ENCODE data around the gene FREM1.

FREM1 gene

DNA sequence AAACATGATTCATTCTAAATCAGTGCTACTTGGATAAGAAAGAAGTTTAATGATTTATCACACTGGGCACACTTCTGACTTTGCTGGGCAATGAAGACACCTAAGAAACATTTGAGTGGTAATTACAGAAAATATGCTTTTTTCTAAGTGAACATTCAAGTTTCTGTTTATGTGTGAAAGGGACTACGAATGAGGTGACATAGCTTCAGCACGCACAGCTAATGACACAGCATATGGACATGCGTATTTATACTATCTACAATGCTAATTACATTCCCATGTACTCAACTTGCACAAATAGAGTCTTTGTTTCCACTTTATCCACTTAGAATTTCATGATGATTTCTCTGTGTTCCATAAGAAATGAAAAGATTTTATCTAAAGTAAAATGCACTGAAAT lies 40.6 kb downstream of the FREM1 start:
- no peak for DNase-seq (ENCODE audit: low read depth, low spot score)

GRCh38 chr9:14868772-14869583 lies 41.2 kb downstream of the FREM1 start:
- DNase-seq (ENCODE audit: low read depth, low spot score) = no peak

DNA sequence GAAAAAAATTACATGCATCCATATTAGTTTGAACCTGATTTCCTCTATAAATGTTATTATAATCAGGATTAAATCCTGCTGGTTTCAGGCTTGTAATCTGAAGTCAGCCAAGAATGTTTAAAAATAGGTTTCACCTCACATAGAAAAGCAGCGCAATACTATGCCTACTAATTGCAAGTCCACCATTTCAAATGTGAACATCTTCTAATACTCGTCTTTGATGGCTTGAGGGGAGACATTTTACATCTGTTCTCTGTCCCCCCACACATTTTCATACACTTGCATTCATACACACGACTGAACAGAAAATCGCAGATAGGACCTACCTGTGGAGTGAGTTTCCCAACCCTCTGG lies 41.8 kb downstream of the FREM1 start:
- DNase-seq (ENCODE audit: low read depth, low spot score) = no peak

DNA sequence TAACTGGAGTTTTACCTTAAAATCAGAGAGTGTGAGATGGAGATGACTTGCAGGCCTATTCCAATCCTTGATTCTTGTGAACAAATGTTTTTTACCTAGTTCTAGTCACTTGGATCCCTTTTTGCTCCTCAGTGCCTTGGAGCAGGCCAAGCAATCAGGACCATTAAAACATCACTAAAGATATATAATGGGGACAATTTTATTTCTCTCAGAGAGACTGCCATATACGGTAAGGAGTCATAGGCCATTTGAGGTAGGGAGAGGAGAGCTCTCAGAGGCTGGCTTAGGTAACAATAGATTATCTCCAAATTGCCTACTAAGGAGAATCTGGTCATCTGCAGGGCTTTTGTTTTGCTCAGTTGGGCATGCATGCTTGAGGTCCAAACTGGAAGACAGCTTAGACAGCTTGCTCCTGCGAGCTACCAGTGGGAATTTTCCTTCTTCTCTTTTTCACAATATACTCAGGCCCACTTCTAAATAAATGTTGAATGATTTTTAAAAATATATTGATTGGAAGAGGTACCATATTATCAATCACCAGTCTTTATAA lies 44.0 kb downstream of the FREM1 start:
- DNase-seq (ENCODE audit: low read depth, low spot score) = no peak

DNA sequence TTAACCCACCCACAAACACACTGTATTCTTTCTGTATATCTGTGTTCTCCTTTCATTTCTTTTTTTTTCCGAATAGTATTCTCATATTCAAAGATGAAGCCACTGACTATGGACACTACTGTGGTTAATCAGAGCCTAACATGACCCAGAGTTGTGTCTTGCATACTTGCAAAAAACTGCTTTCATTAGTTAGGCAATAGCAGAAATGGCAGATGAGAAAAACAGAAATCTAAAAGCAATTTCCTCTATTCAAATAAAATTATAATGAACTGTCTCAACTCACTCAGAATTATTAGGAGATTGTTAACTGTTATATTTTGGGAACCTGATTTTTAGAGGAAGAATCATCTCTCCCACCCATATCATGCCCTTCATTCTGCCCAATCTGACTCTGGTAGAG lies 45.9 kb downstream of the FREM1 start:
- DNase-seq (ENCODE audit: low read depth, low spot score) = no peak

GRCh38 chr9:14863402-14863801 lies 46.8 kb downstream of the FREM1 start:
- no peak for DNase-seq (ENCODE audit: low read depth, low spot score)

GRCh38 chr9:14857449-14858305 lies 52.6 kb downstream of the FREM1 start:
- DNase-seq (ENCODE audit: low read depth, low spot score) = no peak

DNA sequence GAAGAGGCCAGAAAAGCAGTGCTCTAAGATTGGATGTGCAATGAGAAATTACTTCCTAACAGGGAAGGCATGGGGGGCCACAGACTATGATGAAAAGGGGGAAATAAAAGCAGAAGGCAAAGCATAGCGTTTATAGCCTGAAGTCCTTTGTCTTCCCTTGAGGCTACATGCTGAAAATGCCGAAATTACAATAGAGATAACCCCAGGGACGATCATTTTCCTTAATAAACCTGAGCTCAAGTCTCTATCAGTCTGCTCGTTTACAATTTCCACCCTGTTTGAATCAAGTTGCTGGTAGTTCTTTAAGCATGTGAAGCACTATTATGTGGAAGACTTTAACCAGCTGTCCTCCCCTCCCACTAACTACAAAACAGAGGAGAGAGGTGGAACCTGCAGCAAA lies 60.4 kb downstream of the FREM1 start:
- no peak for DNase-seq (ENCODE audit: low read depth, low spot score)

DNA sequence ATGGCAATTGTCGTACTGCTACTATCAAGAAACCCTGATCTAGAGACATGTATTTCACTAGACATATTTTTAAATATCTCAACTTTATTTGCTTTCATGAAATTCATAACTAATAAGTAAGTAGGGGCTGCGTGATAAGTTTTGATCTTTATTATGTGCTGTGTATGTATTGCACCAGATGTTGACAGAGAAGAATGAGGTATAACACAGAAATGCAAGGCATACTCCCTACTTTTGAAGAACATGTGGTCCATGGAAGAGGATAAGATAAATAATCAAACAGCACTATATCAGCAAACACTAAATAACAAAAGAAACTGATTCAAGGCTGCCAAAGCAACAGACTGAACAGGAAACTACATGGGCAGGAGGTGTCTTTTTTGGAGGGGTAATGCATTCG lies 60.9 kb downstream of the FREM1 start:
- no peak for DNase-seq (ENCODE audit: low read depth, low spot score)

GRCh38 chr9:14846871-14847311 lies 63.3 kb downstream of the FREM1 start:
- DNase-seq (ENCODE audit: low read depth, low spot score) = peak; percentile 86

- no peak for DNase-seq (ENCODE audit: low read depth, low spot score)
Observed at GRCh38 chr9:14843163-14843562, 67.1 kb downstream of the FREM1 start.

DNA sequence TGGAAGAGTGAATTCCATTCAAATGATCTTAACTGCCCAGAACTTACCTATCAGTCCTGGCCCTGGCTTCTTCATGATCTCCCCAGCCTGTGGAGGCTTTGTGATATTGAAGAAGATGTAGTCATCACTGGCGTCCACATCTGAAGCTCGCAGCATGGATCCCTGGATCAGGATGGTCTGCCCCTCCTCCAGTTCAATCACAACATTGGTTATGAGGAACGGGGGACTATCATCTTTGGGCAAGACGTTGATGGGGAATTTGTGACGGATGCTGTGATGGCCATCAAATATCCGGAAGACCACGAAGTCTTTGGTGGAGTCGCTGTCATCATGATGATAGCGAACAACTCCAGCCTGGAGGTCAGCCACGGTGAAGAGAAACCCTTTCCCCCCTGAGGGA lies 68.0 kb downstream of the FREM1 start:
- DNase-seq (ENCODE audit: low read depth, low spot score) = no peak

DNA sequence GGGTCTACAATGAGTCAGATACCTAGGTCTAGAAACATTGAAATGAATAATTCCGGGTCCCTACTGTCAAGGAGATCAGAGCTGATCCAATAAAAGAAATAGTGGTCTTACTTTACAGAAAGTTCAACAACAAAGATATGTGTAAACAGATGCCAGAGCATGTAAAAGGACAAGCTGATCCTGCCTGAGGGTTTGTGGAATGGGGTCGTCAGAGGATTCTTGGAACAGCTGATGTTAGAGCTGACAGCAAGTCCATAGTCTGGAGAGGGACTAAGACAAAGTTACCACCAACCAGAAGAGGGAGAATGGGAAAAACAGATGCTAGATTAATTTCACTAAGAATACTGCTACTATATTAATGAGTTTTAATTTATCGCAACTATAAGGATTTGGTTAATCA lies 71.5 kb downstream of the FREM1 start:
- DNase-seq (ENCODE audit: low read depth, low spot score) = no peak

DNA sequence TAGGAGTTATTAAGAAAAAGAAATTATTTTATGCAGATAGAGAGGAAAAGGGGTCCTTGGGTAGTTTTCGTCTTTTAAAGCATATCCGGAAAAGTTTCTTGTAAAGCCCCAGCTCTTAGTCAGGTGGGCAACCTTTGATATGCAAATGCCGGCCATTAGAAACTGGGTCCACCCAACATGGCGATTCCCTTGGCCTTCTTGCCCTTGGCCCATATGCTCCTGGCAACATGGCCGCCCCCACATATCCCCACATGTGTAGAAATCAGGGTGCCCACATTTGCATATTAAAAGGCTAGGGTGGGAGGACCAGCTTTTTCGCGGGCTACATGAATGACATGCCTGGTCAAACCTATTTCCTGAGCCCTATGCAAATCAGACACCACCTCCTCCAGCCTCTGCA lies 73.3 kb downstream of the FREM1 start:
- no peak for DNase-seq (ENCODE audit: low read depth, low spot score)

DNA sequence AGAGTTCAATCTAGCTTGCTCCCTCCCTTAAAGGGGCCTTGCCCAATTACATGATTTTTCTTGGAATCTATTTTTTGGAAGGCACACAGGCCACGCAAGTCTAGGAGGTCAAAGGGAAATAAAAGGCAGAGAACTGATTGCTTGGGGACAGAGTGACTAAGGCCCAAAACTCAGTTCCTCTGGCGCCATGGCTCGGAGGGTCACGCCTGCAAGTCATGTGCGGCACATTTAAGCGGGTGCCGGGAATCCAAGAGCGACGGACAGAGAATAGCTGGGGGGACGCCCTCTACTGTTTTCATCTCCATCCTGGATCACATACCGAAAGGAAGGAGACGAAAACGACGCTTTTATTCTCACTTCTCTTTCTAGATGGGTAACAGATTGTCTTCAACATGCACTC lies 78.6 kb downstream of the FREM1 start:
- DNase-seq (ENCODE audit: low read depth, low spot score) = no peak

DNA sequence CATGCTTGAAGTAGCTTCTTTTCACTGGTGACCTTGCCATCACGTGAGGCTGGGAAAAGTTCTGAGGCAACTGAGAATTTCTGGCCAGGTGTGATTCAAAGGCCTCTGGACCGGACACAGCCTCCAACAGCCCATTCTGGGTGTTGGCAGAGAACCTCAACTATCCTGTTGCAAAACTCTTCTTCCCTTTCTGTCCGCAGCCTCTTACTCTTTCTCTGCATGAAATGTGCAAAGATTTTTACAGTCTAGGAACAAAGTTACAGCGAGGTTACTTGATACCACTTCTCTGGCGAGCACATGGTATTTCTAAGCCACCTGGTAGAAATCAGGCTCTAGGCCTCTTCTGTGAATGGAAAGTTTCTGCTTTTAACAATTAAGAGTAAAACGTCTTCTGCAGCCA lies 79.2 kb downstream of the FREM1 start:
- DNase-seq (ENCODE audit: low read depth, low spot score) = no peak

GRCh38 chr9:14830057-14830456 lies 80.2 kb downstream of the FREM1 start:
- no peak for DNase-seq (ENCODE audit: low read depth, low spot score)

GRCh38 chr9:14829204-14829603 lies 81.0 kb downstream of the FREM1 start:
- DNase-seq (ENCODE audit: low read depth, low spot score) = no peak

GRCh38 chr9:14827805-14828204 lies 82.4 kb downstream of the FREM1 start:
- DNase-seq (ENCODE audit: low read depth, low spot score) = no peak

DNA sequence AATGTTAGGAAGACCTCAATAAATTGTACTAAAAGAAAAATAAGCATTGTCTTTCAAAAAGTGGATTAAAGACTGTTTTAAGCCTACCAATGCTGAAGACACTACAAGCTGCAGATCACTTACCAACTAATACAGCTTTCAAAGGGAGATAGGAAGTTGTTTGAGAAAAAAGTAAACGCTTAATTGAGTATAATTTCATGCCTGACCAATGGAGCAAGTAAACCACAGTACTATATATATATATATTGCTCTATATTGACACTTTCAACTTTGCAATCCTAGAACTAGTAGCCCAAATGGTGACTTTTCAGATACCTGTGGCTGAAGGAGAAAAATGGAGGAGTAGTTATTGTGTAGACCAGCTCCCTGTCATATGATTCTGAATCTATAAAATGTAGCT lies 85.7 kb downstream of the FREM1 start:
- no peak for DNase-seq (ENCODE audit: low read depth, low spot score)

- DNase-seq (ENCODE audit: low read depth, low spot score) = no peak
Observed at GRCh38 chr9:14823800-14824199, 86.4 kb downstream of the FREM1 start.

DNA sequence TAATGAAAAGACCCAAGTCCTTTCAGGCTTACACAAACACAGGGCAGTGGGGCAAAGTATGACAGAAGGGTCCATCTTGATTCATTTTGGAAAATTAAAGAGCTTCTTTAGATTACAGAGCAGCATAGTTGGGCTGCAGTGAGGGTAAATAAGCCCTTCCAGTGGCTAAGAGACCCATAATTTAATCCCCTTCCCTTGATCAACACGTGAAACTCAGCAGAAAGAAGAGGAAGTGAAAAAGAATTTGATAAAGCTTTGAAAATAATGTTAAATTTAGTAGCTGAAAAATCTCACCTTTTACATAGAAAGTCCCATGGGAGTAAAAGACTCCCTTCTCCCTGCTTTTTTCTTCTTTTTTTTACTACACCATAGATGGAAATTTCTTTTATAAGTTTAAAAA lies 87.6 kb downstream of the FREM1 start:
- DNase-seq (ENCODE audit: low read depth, low spot score) = no peak

DNA sequence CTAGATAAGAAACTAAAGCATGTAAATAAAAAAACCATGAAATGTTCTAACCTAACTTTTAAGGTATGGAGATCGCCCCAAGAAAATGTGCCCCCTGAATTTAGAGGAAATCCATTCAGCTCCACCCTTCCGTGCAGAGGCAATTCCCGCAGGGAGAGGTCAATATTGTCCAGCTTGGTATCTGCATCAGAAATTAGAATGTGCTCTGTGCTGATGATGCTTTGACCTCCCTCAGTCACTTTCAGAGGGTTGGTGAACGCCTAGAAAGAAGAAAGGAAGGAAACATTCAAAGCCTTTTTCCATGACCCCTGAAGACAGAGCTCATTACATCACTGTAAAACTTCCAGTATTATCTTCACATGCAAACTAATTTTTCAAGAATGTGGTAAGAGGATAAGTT lies 91.0 kb downstream of the FREM1 start:
- no peak for DNase-seq (ENCODE audit: low read depth, low spot score)

Measured in ELF-1 (cell line).